MM.1S (cell line): ENCODE measurements around the gene DCAF11.

Experiments
- DNase-seq: peaks from one replicate; pipeline ENCODE4 v3.0.0-alpha.2; 2015
- H2AFZ ChIP-seq: fragments of 300-600 bp; sonication (generic); 2 replicates; pipeline ENCODE4 v1.6.0; 2016; ENCODE audit warnings: antibody characterized with exemption, low read length
- H3F3A ChIP-seq: fragments of 300-600 bp; sonication (generic); 2 replicates; pipeline ENCODE4 v1.6.1; 2016; ENCODE audit warnings: mild to moderate bottlenecking, antibody characterized with exemption, low read length, moderate library complexity, mixed read lengths; ENCODE audit not compliant: insufficient read depth
- H3K27ac ChIP-seq: fragments of 300-600 bp; sonication (generic); 2 replicates; pipeline ENCODE4 v1.5.1; 2016; ENCODE audit warnings: mild to moderate bottlenecking, low read length
- H3K27me3 ChIP-seq: fragments of 300-600 bp; sonication (generic); replicated peaks from 2 replicates; pipeline ENCODE4 v1.6.0; 2016; ENCODE audit warnings: low read length; ENCODE audit not compliant: insufficient read depth
- H3K36me3 ChIP-seq: fragments of 300-600 bp; sonication (generic); replicated peaks from 2 replicates; pipeline ENCODE4 v1.6.1; 2016; ENCODE audit warnings: mild to moderate bottlenecking, low read length, mixed read lengths; ENCODE audit not compliant: insufficient read depth
- H3K4me1 ChIP-seq: fragments of 300-600 bp; sonication (generic); 2 replicates; pipeline ENCODE4 v1.6.1; 2016; ENCODE audit warnings: low read length, mixed read lengths
- H3K4me2 ChIP-seq: fragments of 300-600 bp; sonication (generic); 2 replicates; pipeline ENCODE4 v1.6.0; 2016; ENCODE audit warnings: low read depth, low read length
- H3K4me3 ChIP-seq: fragments of 300-600 bp; sonication (generic); 2 replicates; pipeline ENCODE4 v1.5.1; 2016; ENCODE audit warnings: low read length, mixed read lengths
- H3K79me2 ChIP-seq: fragments of 300-600 bp; sonication (generic); 2 replicates; pipeline ENCODE4 v1.6.1; 2016; ENCODE audit warnings: mixed run types, low read length, mixed read lengths
- H3K9ac ChIP-seq: fragments of 300-600 bp; sonication (generic); 2 replicates; pipeline ENCODE4 v1.6.1; 2016; ENCODE audit warnings: low read length, mixed read lengths
- H3K9me2 ChIP-seq: fragments of 300-600 bp; sonication (generic); replicated peaks from 2 replicates; pipeline ENCODE4 v1.6.1; 2016; ENCODE audit warnings: mild to moderate bottlenecking, low read length, mixed read lengths; ENCODE audit not compliant: insufficient read depth
- H3K9me3 ChIP-seq: fragments of 300-600 bp; sonication (generic); replicated peaks from 2 replicates; pipeline ENCODE4 v1.6.1; 2016; ENCODE audit warnings: mild to moderate bottlenecking, low read length, mixed read lengths; ENCODE audit not compliant: insufficient read depth
- H4K20me1 ChIP-seq: fragments of 300-600 bp; sonication (generic); 2 replicates; pipeline ENCODE4 v1.6.1; 2016; ENCODE audit warnings: mild to moderate bottlenecking, low read length, moderate library complexity, mixed read lengths; ENCODE audit not compliant: insufficient read depth
- EZH2 ChIP-seq: fragments of 300-600 bp; sonication (generic); optimal IDR thresholded peaks from 2 replicates; pipeline ENCODE3; 2017; ENCODE audit warnings: low read depth, mild to moderate bottlenecking, antibody characterized with exemption, low read length, mixed read lengths
- EZH2phosphoT487 ChIP-seq: fragments of 300-600 bp; sonication (generic); IDR thresholded peaks from 2 replicates; pipeline ENCODE4 v1.6.1; 2018; ENCODE audit warnings: antibody characterized with exemption, low read length
- TF ChIP-seq, protein P1 (sequence below): fragments of 300-600 bp; sonication (generic); IDR thresholded peaks from 2 replicates; pipeline ENCODE4 v1.5.1; 2016; ENCODE audit warnings: antibody characterized with exemption, low read length, mixed read lengths

DCAF11 gene

DNA sequence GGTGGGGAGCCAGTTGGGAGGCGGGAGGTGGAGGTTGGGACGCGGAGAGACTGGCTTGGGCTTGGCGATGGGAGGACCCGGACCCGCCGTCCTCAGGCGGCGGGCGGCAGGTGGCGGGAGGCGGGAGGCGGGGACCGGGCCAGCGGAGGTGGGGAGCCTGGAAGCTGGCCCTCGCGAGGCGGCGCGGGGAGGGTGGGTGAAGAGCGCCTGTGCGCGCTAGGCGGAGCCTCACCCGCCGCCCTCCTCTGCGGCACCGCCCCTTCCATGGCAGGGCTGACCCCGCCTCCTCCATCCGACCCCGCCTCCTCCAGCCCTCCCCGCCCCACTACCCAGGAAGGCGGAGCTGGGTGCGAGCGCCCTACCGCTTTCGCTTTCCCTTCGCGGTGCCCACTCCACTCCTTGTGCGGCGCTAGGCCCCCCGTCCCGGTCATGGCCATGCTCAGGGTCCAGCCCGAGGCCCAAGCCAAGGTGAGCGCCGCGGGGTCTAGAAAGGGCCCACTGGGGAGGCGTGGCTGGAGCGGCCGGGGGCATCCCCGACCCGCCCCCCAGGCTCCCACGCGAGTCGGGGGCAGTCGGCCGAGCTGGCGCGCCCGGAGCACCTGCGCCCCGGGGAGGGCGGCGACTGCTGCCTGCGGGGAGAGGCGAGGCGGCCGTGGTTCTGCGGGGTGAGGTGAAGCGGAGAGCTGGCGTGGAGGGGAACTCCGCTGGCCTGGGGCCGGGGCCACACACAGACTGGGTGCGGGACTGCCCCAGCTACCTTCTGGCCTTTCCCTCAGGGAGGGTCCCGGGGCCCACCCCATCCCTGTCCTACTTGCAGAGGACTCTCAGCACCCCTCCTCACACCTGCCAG is 21.5 kb downstream of the DCAF11 start, which contains the start of gene PSME1:
PSME1 (plus strand) TSS at position 361 of the 850 bp plus-strand sequence; CDS start at position 430, 69 bp downstream.
- H3K27ac ChIP-seq = peak within 1 kb of the TSS; percentile 35; the same call in 1 of the 2 replicates

DNA sequence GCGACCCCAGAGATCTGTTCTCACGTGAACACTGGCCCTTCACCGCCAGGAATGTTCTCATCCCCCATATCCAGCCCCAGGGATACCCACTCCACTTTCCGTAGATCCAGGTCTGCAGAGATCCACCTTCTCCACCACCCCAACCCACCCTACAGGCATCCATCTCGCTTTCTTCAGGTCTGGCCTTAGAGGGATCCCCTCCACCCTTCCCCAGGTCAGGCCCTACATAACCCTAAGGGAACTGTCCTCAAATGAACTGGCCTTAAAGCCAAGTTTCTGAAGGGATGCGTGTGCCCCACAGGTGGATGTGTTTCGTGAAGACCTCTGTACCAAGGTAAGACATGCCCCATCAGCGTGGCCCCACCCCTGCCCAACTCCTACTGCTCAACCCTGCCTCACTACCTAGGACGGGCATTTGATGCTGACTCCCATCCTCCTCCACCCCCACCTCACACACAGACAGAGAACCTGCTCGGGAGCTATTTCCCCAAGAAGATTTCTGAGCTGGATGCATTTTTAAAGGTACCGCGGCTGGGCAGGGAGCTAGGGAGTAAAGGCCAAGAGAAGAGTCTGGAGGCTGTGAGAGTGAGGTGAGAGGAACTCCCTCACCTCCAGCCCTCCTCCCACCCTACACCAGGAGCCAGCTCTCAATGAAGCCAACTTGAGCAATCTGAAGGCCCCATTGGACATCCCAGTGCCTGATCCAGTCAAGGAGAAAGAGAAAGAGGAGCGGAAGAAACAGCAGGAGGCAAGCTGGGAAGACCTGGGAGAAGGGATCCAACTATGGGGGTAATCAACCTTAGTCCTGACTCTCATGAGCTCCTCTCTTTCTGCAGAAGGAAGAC is 22.3 kb downstream of the DCAF11 start:
- H3K27ac ChIP-seq = peak overlapping the region; percentile 35; the same call in 1 of the 2 replicates

More for the DNA sequence above, 21.5 kb downstream of the DCAF11 start, which contains the start of gene PSME1:
- Histone ChIP-seq H3K79me2 (peaks cover 43% of the 10 kb centered on the region), H3K4me1 (peaks cover 11% of the 10 kb centered on the region; the same call in 1 of the 2 replicates), H3K4me3 (peak within 1 kb of the TSS; percentile 74), H4K20me1 (no peaks in the 10 kb centered on the region), H3K9me2 (no peaks in the 10 kb centered on the region), H3K9ac (peak within 1 kb of the TSS; percentile 81), H3K9me3 (no peaks in the 10 kb centered on the region), H3F3A (0 out of 2 replicates have a peak, but pooled peaks cover 2% of the 10 kb centered on the region), H3K4me2 (peak within 1 kb of the TSS; percentile 77), H3K27me3 (no peaks in the 10 kb centered on the region), H3K36me3 (0 out of 2 replicates have a peak, but pooled peaks cover 2% of the 10 kb centered on the region), H2AFZ (peak within 1 kb of the TSS; percentile 81)
- TF ChIP-seq EZH2 = no peak
- no peak for TF ChIP-seq EZH2phosphoT487
- TF ChIP-seq, protein P1, sequence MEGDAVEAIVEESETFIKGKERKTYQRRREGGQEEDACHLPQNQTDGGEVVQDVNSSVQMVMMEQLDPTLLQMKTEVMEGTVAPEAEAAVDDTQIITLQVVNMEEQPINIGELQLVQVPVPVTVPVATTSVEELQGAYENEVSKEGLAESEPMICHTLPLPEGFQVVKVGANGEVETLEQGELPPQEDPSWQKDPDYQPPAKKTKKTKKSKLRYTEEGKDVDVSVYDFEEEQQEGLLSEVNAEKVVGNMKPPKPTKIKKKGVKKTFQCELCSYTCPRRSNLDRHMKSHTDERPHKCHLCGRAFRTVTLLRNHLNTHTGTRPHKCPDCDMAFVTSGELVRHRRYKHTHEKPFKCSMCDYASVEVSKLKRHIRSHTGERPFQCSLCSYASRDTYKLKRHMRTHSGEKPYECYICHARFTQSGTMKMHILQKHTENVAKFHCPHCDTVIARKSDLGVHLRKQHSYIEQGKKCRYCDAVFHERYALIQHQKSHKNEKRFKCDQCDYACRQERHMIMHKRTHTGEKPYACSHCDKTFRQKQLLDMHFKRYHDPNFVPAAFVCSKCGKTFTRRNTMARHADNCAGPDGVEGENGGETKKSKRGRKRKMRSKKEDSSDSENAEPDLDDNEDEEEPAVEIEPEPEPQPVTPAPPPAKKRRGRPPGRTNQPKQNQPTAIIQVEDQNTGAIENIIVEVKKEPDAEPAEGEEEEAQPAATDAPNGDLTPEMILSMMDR = no peak
- DNase-seq = peak; percentile 76

More for the DNA sequence above, 22.3 kb downstream of the DCAF11 start:
- H2AFZ ChIP-seq = no peak overlapping the region
- H3K79me2 ChIP-seq = peaks cover 43% of the 10 kb centered on the region
- peak overlapping the region; percentile 76 for H3K4me2 ChIP-seq
- no peaks in the 10 kb centered on the region for H3K9me3 ChIP-seq
- 0 out of 2 replicates have a peak, but pooled peaks cover 2% of the 10 kb centered on the region for H3K36me3 ChIP-seq
- H4K20me1 ChIP-seq = no peaks in the 10 kb centered on the region
- H3K27me3 ChIP-seq = no peaks in the 10 kb centered on the region
- H3K9ac ChIP-seq = peak overlapping the region; percentile 81; the same call in 1 of the 2 replicates
- no peaks in the 10 kb centered on the region for H3K9me2 ChIP-seq
- no peak for DNase-seq
- H3K4me3 ChIP-seq = peak overlapping the region; percentile 74
- H3F3A ChIP-seq = peaks cover 5% of the 10 kb centered on the region
- TF ChIP-seq EZH2phosphoT487 (no peak), EZH2 (no peak)
- TF ChIP-seq, protein P1 = no peak
- peaks cover 11% of the 10 kb centered on the region; the same call in 1 of the 2 replicates for H3K4me1 ChIP-seq
